Hindlimb muscle (tissue), 1 donor: ENCODE measurements around the gene CCNA2. TPM values are rescaled to one million over a fixed set of nuclear protein-coding genes. Genes with fewer than 3 reads are reported as not detected.

Source experiments
- DNase-seq: peaks from one replicate; pipeline ENCODE4 v3.0.0-alpha.2; 2013
- polyA plus RNA-seq: library from polyadenylated mRNA; unstranded; fragments of 120-200 nt; gene quantifications from one replicate; pipeline ENCODE4 v1.2.1, GENCODE V29; 2013; ENCODE audit not compliant: insufficient read length

CCNA2 gene
- polyA plus RNA-seq, 1 donor, result 13.5 TPM

GRCh38 chr4:121773883-121774282 is 49.8 kb downstream of the CCNA2 start:
- DNase-seq, result no peak

- no peak for DNase-seq
These were observed 51.8 kb downstream of the CCNA2 start for GRCh38 chr4:121771869-121772268.

GRCh38 chr4:121769341-121769740 is 54.3 kb downstream of the CCNA2 start:
- no peak for DNase-seq

GRCh38 chr4:121767166-121767565 is 56.5 kb downstream of the CCNA2 start:
- no peak for DNase-seq

Other genes with a start within 250 kb of the CCNA2 start
- gene ANXA5, start 126.9 kb downstream of the CCNA2 start, polyA plus RNA-seq, result 324 TPM
- 1.3 TPM for gene SMIM43, start 58.7 kb downstream of the CCNA2 start, polyA plus RNA-seq
- 28.5 TPM for gene EXOSC9, start 22.6 kb downstream of the CCNA2 start, polyA plus RNA-seq
- 13.3 TPM for gene BBS7, start 46.6 kb upstream of the CCNA2 start, polyA plus RNA-seq
- gene TRPC3, start 128.2 kb upstream of the CCNA2 start, polyA plus RNA-seq, result 0.19 TPM